OCI-LY1 (cell line): ENCODE results near the gene EPM2A.
"Not testable (repeated sequence)": the region's sequence is repeated elsewhere in the genome, so short reads cannot be mapped to it uniquely, and the experiment has no call there.

Source experiments
- EZH2 ChIP-seq: fragments of 200-600 bp; sonication (generic), shearing (Covaris generic); IDR thresholded peaks from 2 replicates; pipeline ENCODE4 v1.8.0; 2017; ENCODE audit warnings: borderline replicate concordance, mixed run types, mild to moderate bottlenecking, antibody characterized with exemption, low read length, moderate library complexity, mixed read lengths
- TF ChIP-seq, protein P1 (sequence below): fragments of 200-600 bp; sonication (generic), shearing (Covaris generic); IDR thresholded peaks from 2 replicates; pipeline ENCODE4 v1.5.1; 2017; ENCODE audit warnings: mild to moderate bottlenecking, antibody characterized with exemption, low read length, moderate library complexity, mixed read lengths

DNA sequence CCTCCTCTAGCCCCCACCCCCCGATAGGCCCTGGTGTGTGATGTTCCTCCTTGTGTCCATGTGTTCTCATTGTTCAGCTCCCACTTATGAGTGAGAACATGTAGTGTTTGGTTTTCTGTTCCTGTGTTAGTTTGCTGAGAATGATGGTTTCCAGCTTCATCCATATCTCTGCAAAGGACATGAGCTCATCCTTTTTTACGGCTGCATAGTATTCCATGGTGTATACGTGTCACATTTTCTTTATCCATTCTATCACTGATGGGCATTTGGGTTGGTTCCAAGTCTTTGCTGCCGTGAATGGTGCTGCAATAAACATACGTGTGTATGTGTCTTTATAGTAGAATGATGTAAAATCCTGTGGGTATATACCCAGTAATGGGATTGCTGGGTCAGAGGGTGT, 4.4 kb upstream of the EPM2A start:
- TF ChIP-seq, protein P1, sequence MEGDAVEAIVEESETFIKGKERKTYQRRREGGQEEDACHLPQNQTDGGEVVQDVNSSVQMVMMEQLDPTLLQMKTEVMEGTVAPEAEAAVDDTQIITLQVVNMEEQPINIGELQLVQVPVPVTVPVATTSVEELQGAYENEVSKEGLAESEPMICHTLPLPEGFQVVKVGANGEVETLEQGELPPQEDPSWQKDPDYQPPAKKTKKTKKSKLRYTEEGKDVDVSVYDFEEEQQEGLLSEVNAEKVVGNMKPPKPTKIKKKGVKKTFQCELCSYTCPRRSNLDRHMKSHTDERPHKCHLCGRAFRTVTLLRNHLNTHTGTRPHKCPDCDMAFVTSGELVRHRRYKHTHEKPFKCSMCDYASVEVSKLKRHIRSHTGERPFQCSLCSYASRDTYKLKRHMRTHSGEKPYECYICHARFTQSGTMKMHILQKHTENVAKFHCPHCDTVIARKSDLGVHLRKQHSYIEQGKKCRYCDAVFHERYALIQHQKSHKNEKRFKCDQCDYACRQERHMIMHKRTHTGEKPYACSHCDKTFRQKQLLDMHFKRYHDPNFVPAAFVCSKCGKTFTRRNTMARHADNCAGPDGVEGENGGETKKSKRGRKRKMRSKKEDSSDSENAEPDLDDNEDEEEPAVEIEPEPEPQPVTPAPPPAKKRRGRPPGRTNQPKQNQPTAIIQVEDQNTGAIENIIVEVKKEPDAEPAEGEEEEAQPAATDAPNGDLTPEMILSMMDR = not testable (repeated sequence)
- TF ChIP-seq EZH2 = not testable (repeated sequence)
